OCI-LY1 (cell line): Measurements from ENCODE around the gene CCNL2.

Source experiments
- H2AFZ ChIP-seq: fragments of 200-600 bp; sonication (generic), shearing (Covaris generic); 2 replicates; pipeline ENCODE4 v1.6.0; 2014; ENCODE audit warnings: antibody characterized with exemption, mild to moderate bottlenecking, low read length
- H3F3A ChIP-seq: fragments of 200-600 bp; sonication (generic), shearing (Covaris generic); 2 replicates; pipeline ENCODE4 v1.6.0; 2014; ENCODE audit warnings: mild to moderate bottlenecking, antibody characterized with exemption, low read length, moderate library complexity; ENCODE audit not compliant: insufficient read depth
- H3K27ac ChIP-seq: fragments of 200-600 bp; sonication (generic); 2 replicates; pipeline ENCODE4 v1.5.1; 2014; ENCODE audit warnings: low read length, mixed run types, mild to moderate bottlenecking, low read depth; ENCODE audit not compliant: poor library complexity, severe bottlenecking
- H3K27me3 ChIP-seq: fragments of 200-600 bp; sonication (generic); 2 replicates; pipeline ENCODE4 v1.6.0; 2014; ENCODE audit warnings: antibody characterized with exemption, mild to moderate bottlenecking, low read length, moderate library complexity; ENCODE audit not compliant: insufficient read depth
- H3K36me3 ChIP-seq: fragments of 200-600 bp; sonication (generic); 2 replicates; pipeline ENCODE4 v1.6.1; 2014; ENCODE audit warnings: mild to moderate bottlenecking, antibody characterized with exemption, low read length, moderate library complexity, mixed read lengths; ENCODE audit not compliant: insufficient read depth
- H3K4me1 ChIP-seq: fragments of 200-600 bp; sonication (generic); 2 replicates; pipeline ENCODE4 v1.5.1; 2014; ENCODE audit warnings: mild to moderate bottlenecking, low read length, moderate library complexity; ENCODE audit not compliant: insufficient read depth, severe bottlenecking
- H3K4me2 ChIP-seq: fragments of 200-600 bp; sonication (generic), shearing (Covaris generic); 2 replicates; pipeline ENCODE4 v1.6.1; 2014; ENCODE audit warnings: low read length
- H3K4me3 ChIP-seq: fragments of 200-600 bp; sonication (generic); 2 replicates; pipeline ENCODE4 v1.5.1; 2014; ENCODE audit warnings: low read length, low read depth, mild to moderate bottlenecking, mixed read lengths; ENCODE audit not compliant: poor library complexity, severe bottlenecking
- H3K79me2 ChIP-seq: fragments of 200-600 bp; shearing (Covaris generic); 2 replicates; pipeline ENCODE4 v1.6.1; 2016; ENCODE audit warnings: mixed run types, low read length, mixed read lengths; ENCODE audit not compliant: insufficient read depth
- H3K9ac ChIP-seq: fragments of 200-600 bp; sonication (generic), shearing (Covaris generic); 2 replicates; pipeline ENCODE4 v1.6.1; 2014; ENCODE audit warnings: mild to moderate bottlenecking, low read length, mixed read lengths
- H3K9me2 ChIP-seq: fragments of 200-600 bp; sonication (generic), shearing (Covaris generic); 2 replicates; pipeline ENCODE4 v1.6.1; 2014; ENCODE audit warnings: low read depth, mild to moderate bottlenecking, low read length, mixed read lengths
- H3K9me3 ChIP-seq: fragments of 200-600 bp; shearing (Covaris generic); 2 replicates; pipeline ENCODE4 v1.6.1; 2014; ENCODE audit warnings: low read length, mixed read lengths
- H4K20me1 ChIP-seq: fragments of 200-600 bp; sonication (generic), shearing (Covaris generic); 2 replicates; pipeline ENCODE4 v1.6.0; 2016; ENCODE audit warnings: mild to moderate bottlenecking, low read length; ENCODE audit not compliant: insufficient read depth
- CTCF ChIP-seq: fragments of 200-600 bp; sonication (generic), shearing (Covaris generic); IDR thresholded peaks from 2 replicates; pipeline ENCODE4 v1.5.1; 2017; ENCODE audit warnings: mild to moderate bottlenecking, antibody characterized with exemption, low read length, moderate library complexity, mixed read lengths
- EZH2 ChIP-seq: fragments of 200-600 bp; sonication (generic), shearing (Covaris generic); IDR thresholded peaks from 2 replicates; pipeline ENCODE4 v1.8.0; 2017; ENCODE audit warnings: borderline replicate concordance, mixed run types, mild to moderate bottlenecking, antibody characterized with exemption, low read length, moderate library complexity, mixed read lengths

The CCNL2 gene

GRCh38 chr1:1346501-1346890 is 52.6 kb downstream of the CCNL2 start:
- H3K4me3 ChIP-seq: no peak overlapping the region
- no peak overlapping the region for H3K4me2 ChIP-seq
- no peaks in the 10 kb centered on the region for H3K9me2 ChIP-seq
- no peaks in the 10 kb centered on the region; the same call in 1 of the 2 replicates for H3K27me3 ChIP-seq
- no peak overlapping the region for H3K9ac ChIP-seq
- peaks cover 2% of the 10 kb centered on the region; the same call in 1 of the 2 replicates for H4K20me1 ChIP-seq
- TF ChIP-seq CTCF (no peak), EZH2 (no peak)
- H3K79me2 ChIP-seq: no peaks in the 10 kb centered on the region
- H2AFZ ChIP-seq: no peak overlapping the region
- H3K27ac ChIP-seq: no peak overlapping the region
- no peaks in the 10 kb centered on the region; the same call in 1 of the 2 replicates for H3K36me3 ChIP-seq
- no peaks in the 10 kb centered on the region for H3K9me3 ChIP-seq
- no peaks in the 10 kb centered on the region for H3F3A ChIP-seq
- H3K4me1 ChIP-seq: peaks cover 14% of the 10 kb centered on the region

DNA sequence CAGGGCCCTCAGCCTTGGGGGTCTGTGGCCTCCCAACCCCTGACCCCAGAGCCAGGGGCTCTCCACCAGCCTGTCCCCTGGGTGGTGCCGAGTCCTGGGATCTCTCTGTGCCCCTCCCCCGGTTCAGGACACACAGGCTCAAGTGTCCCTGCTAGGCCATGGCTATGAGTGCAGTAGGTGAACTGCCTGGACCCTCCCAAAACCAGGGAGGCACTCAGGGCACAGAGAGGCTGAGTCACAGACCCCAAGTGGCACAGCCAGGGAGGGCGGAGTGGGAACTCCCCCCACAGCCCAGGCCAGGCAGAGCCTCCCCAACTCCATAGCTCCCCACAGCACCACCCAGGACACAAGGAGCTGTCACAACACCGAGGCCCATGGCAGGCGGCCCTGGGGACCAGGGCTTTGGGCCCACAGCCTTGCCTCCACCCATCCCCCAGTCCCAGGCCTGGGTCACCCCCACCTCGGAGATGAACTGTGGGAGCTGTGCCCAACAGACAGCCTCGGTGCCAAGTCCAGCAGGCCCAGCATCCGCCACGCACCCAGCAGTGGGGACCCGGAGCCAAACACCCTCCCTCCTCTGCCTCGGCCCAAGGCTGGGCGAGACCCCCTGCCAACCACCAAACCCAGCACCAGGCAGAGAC is 53.2 kb downstream of the CCNL2 start:
- H3K79me2 ChIP-seq: no peaks in the 10 kb centered on the region
- H3F3A ChIP-seq: no peaks in the 10 kb centered on the region
- no peak overlapping the region for H3K4me3 ChIP-seq
- H3K27me3 ChIP-seq: no peaks in the 10 kb centered on the region; the same call in 1 of the 2 replicates
- no peak overlapping the region for H2AFZ ChIP-seq
- TF ChIP-seq EZH2: no peak
- TF ChIP-seq CTCF: no peak
- peaks cover 14% of the 10 kb centered on the region for H3K4me1 ChIP-seq
- H3K36me3 ChIP-seq: no peaks in the 10 kb centered on the region; the same call in 1 of the 2 replicates
- peaks cover 2% of the 10 kb centered on the region; the same call in 1 of the 2 replicates for H4K20me1 ChIP-seq
- H3K9me3 ChIP-seq: no peaks in the 10 kb centered on the region
- no peak overlapping the region for H3K4me2 ChIP-seq
- no peak overlapping the region for H3K9ac ChIP-seq
- no peaks in the 10 kb centered on the region for H3K9me2 ChIP-seq
- H3K27ac ChIP-seq: no peak overlapping the region

DNA sequence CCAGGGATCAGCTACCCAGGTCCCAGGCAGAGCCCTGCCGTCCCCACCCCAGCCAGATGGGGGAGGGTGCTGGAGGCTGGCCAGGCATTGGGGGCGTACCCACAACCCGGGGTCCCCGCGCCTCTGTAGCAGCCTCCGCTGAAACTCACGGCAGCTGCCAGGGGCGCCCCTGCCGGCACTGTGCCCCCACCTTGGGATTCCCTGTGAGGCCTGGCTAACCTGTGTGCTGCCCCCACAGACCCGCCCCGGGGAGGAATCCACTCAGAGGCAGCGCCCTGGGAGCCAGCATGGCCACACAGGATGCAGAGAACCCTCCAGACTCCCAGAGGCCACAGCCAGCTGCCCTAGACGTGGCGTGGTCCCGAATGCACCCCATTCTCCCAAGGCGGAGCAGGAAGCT is 53.8 kb downstream of the CCNL2 start:
- Histone ChIP-seq H3K4me2 (no peak overlapping the region), H3K9ac (no peak overlapping the region), H3F3A (no peaks in the 10 kb centered on the region), H3K79me2 (no peaks in the 10 kb centered on the region), H3K4me1 (peaks cover 14% of the 10 kb centered on the region), H3K4me3 (no peak overlapping the region), H3K9me3 (no peaks in the 10 kb centered on the region), H3K36me3 (no peaks in the 10 kb centered on the region; the same call in 1 of the 2 replicates), H4K20me1 (peaks cover 2% of the 10 kb centered on the region; the same call in 1 of the 2 replicates), H2AFZ (no peak overlapping the region), H3K27ac (no peak overlapping the region), H3K9me2 (no peaks in the 10 kb centered on the region), H3K27me3 (no peaks in the 10 kb centered on the region; the same call in 1 of the 2 replicates)
- TF ChIP-seq CTCF (no peak), EZH2 (no peak)
